Measurements from ENCODE around the gene AMOTL1. TPM values are rescaled to one million over a fixed set of nuclear protein-coding genes. Genes with fewer than 3 reads are reported as not detected.

Gene AMOTL1
- polyA plus RNA-seq, 1 of the 3 experiments (the other 2 are of a cell fraction), result 10.7 TPM

DNA sequence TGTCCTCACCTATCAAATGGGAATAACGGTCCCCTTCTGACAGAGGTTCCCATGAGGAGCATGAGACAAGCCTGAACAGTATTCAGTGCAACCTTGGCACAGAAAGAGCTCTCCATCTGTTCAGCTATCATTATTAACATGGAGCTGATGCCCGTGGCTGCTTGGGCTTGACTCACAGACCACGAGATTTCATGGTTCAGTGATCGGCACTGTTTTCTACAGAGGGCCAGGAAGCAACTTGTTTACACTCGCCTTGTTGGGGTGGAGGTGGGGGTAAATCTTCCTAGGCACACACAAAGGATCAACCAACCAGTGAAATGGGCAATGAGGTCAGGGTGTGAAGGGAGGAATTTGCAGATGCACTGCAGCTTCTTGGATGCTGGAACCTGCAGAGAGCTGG is 117.0 kb downstream of the AMOTL1 start:
- Histone ChIP-seq H3K27ac (ENCODE audit: low read depth in 2 of 2, low read length in 1 of 2) (no peak overlapping the region), H3K9me3 (no peaks in the 10 kb centered on the region), H3K36me3 (replicated peaks in 1 of 2; ENCODE audit: control insufficient read depth in 1 of 2, insufficient read depth in 2 of 2, low read length in 1 of 2) (peaks cover 18 to 22% of the 10 kb centered on the region in 2 experiments), H3K4me2 (no peak overlapping the region), H3F3A (replicated peaks; ENCODE audit: insufficient read depth) (no peaks in the 10 kb centered on the region), H2AFZ (ENCODE audit: low read depth) (no peak overlapping the region), H3K4me3 (ENCODE audit: low read depth in 2 of 2, low read length in 1 of 2) (no peak overlapping the region), H3K9me2 (no peaks in the 10 kb centered on the region), H3K4me1 (ENCODE audit: control insufficient read depth in 1 of 2, insufficient read depth in 2 of 2, low read depth in 1 of 2, low read length in 1 of 2) (no peaks in the 10 kb centered on the region), H4K20me1 (ENCODE audit: insufficient read depth) (no peaks in the 10 kb centered on the region), H3K27me3 (ENCODE audit: insufficient read depth) (no peaks in the 10 kb centered on the region), H3K79me2 (ENCODE audit: insufficient read depth) (no peaks in the 10 kb centered on the region), H3K9ac (no peak overlapping the region)
- WGBS (ENCODE audit: low lambda C conversion rate), result 65% methylated on average over 4 of the region's 5 CpGs
- ChIA-PET POLR2A (no interaction called here), CTCF (interaction anchor here (1.8 to 2.1 kb wide), 2 partner anchors 12 to 262 kb away, joined by 8 to 9 read pairs; no protein-coding TSS in a partner anchor)
- TF ChIP-seq TEAD4 (IDR thresholded peaks at IDR 0.05; ENCODE audit: borderline replicate concordance, insufficient read depth) (no peak), POLR2AphosphoS5 (IDR thresholded peaks at IDR 0.05; ENCODE audit: low read depth, low read length) (no peak), MXI1 (IDR thresholded peaks at IDR 0.05; ENCODE audit: low read depth, low read length) (no peak), JUND (IDR thresholded peaks at IDR 0.05) (no peak), EP300 (IDR thresholded peaks at IDR 0.05; ENCODE audit: borderline replicate concordance in 1 of 2, low read depth in 1 of 2, low read length in 1 of 2) (no peak), RFX5 (IDR thresholded peaks at IDR 0.05; ENCODE audit: low read length) (no peak), TCF12 (IDR thresholded peaks at IDR 0.05) (no peak)
- TF ChIP-seq, protein P1, sequence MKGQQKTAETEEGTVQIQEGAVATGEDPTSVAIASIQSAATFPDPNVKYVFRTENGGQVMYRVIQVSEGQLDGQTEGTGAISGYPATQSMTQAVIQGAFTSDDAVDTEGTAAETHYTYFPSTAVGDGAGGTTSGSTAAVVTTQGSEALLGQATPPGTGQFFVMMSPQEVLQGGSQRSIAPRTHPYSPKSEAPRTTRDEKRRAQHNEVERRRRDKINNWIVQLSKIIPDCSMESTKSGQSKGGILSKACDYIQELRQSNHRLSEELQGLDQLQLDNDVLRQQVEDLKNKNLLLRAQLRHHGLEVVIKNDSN (IDR thresholded peaks at IDR 0.05; ENCODE audit: borderline replicate concordance, low read depth), result no peak
- TF ChIP-seq, protein P2, sequence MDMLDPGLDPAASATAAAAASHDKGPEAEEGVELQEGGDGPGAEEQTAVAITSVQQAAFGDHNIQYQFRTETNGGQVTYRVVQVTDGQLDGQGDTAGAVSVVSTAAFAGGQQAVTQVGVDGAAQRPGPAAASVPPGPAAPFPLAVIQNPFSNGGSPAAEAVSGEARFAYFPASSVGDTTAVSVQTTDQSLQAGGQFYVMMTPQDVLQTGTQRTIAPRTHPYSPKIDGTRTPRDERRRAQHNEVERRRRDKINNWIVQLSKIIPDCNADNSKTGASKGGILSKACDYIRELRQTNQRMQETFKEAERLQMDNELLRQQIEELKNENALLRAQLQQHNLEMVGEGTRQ (IDR thresholded peaks at IDR 0.05; ENCODE audit: borderline replicate concordance, low read depth, low read length), result no peak
- DNase-seq, result no peak

DNA sequence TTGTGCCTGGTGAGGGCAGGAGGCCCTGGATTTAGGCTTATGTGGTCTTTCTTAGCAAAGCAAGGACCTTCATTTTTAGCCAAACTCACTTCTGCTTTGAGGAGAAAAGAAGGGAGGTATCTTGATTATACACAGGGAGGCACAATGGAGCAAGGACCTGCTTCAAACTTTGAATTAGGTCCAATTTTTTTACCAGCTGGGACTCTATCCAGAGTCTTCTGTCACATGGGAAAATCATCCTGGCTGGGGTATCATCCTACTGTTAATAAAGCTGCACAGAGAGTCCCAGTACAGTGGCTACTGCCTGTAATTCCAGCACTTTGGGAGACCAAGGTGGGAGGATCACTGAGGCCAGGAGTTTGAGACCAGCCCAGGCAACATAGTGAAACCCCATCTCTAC is 117.4 kb downstream of the AMOTL1 start:
- POLR2A ChIA-PET, result no interaction called here
- TF ChIP-seq, protein P3, sequence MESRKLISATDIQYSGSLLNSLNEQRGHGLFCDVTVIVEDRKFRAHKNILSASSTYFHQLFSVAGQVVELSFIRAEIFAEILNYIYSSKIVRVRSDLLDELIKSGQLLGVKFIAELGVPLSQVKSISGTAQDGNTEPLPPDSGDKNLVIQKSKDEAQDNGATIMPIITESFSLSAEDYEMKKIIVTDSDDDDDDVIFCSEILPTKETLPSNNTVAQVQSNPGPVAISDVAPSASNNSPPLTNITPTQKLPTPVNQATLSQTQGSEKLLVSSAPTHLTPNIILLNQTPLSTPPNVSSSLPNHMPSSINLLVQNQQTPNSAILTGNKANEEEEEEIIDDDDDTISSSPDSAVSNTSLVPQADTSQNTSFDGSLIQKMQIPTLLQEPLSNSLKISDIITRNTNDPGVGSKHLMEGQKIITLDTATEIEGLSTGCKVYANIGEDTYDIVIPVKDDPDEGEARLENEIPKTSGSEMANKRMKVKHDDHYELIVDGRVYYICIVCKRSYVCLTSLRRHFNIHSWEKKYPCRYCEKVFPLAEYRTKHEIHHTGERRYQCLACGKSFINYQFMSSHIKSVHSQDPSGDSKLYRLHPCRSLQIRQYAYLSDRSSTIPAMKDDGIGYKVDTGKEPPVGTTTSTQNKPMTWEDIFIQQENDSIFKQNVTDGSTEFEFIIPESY (IDR thresholded peaks at IDR 0.05; ENCODE audit: borderline replicate concordance, low read depth), result no peak
- TF ChIP-seq EZH2phosphoT487 (IDR thresholded peaks at IDR 0.05; ENCODE audit: borderline replicate concordance, low read depth) (no peak), GATA2 (CRISPR knock-in tag; IDR thresholded peaks at IDR 0.05) (no peak), MXI1 (IDR thresholded peaks at IDR 0.05; ENCODE audit: low read depth, low read length) (no peak), GABPA (IDR thresholded peaks at IDR 0.05; ENCODE audit: low read depth) (no peak), NRF1 (IDR thresholded peaks at IDR 0.05; ENCODE audit: low read depth, low read length) (no peak), RXRA (IDR thresholded peaks at IDR 0.05; ENCODE audit: borderline replicate concordance, low read depth) (no peak), FOXJ3 (CRISPR knock-in tag; IDR thresholded peaks at IDR 0.05) (no peak), FOSL2 (IDR thresholded peaks at IDR 0.05; ENCODE audit: borderline replicate concordance, low read depth) (no peak), RCOR1 (IDR thresholded peaks at IDR 0.05; ENCODE audit: low read length) (no peak), SMC3 (IDR thresholded peaks at IDR 0.05; ENCODE audit: low read depth, low read length) (no peak), TEAD4 (IDR thresholded peaks at IDR 0.05; ENCODE audit: borderline replicate concordance, insufficient read depth) (no peak), EP300 (IDR thresholded peaks at IDR 0.05; ENCODE audit: borderline replicate concordance in 1 of 2, low read depth in 1 of 2, low read length in 1 of 2) (no peak), RAD21 (IDR thresholded peaks at IDR 0.05; ENCODE audit: low read length) (no peak)
- TF ChIP-seq, protein P1 (IDR thresholded peaks at IDR 0.05; ENCODE audit: borderline replicate concordance, low read depth), result no peak
- TF ChIP-seq, protein P4, sequence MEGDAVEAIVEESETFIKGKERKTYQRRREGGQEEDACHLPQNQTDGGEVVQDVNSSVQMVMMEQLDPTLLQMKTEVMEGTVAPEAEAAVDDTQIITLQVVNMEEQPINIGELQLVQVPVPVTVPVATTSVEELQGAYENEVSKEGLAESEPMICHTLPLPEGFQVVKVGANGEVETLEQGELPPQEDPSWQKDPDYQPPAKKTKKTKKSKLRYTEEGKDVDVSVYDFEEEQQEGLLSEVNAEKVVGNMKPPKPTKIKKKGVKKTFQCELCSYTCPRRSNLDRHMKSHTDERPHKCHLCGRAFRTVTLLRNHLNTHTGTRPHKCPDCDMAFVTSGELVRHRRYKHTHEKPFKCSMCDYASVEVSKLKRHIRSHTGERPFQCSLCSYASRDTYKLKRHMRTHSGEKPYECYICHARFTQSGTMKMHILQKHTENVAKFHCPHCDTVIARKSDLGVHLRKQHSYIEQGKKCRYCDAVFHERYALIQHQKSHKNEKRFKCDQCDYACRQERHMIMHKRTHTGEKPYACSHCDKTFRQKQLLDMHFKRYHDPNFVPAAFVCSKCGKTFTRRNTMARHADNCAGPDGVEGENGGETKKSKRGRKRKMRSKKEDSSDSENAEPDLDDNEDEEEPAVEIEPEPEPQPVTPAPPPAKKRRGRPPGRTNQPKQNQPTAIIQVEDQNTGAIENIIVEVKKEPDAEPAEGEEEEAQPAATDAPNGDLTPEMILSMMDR (IDR thresholded peaks at IDR 0.05), result no peak
- TF ChIP-seq, protein P2 (IDR thresholded peaks at IDR 0.05; ENCODE audit: borderline replicate concordance, low read depth, low read length), result no peak

More for the DNA sequence above, 117.4 kb downstream of the AMOTL1 start:
- H3K9ac ChIP-seq, result no peak overlapping the region
- no peaks in the 10 kb centered on the region for H3K27me3 ChIP-seq (ENCODE audit: insufficient read depth)
- H3K79me2 ChIP-seq (ENCODE audit: insufficient read depth), result no peaks in the 10 kb centered on the region
- no peaks in the 10 kb centered on the region for H3K4me1 ChIP-seq (ENCODE audit: control insufficient read depth in 1 of 2, insufficient read depth in 2 of 2, low read depth in 1 of 2, low read length in 1 of 2)
- no peak overlapping the region for H2AFZ ChIP-seq (ENCODE audit: low read depth)
- H3K9me3 ChIP-seq, result no peaks in the 10 kb centered on the region
- H3K4me2 ChIP-seq, result no peak overlapping the region
- no peak overlapping the region for H3K4me3 ChIP-seq (ENCODE audit: low read depth in 2 of 2, low read length in 1 of 2)
- no peak overlapping the region for H3K27ac ChIP-seq (ENCODE audit: low read depth in 2 of 2, low read length in 1 of 2)
- CTCF ChIA-PET, result interaction anchor here (1.8 kb wide), 1 partner anchor 262 kb away, joined by 8 read pairs; no protein-coding TSS in a partner anchor
- H4K20me1 ChIP-seq (ENCODE audit: insufficient read depth), result no peaks in the 10 kb centered on the region
- DNase-seq, result no peak
- peaks cover 15 to 18% of the 10 kb centered on the region in 2 experiments for H3K36me3 ChIP-seq (replicated peaks in 1 of 2; ENCODE audit: control insufficient read depth in 1 of 2, insufficient read depth in 2 of 2, low read length in 1 of 2)
- H3K9me2 ChIP-seq, result no peaks in the 10 kb centered on the region
- H3F3A ChIP-seq (replicated peaks; ENCODE audit: insufficient read depth), result no peaks in the 10 kb centered on the region
